Measurements from ENCODE around the gene CFP. TPM values are rescaled to one million over a fixed set of nuclear protein-coding genes. Genes with fewer than 3 reads are reported as not detected.

Gene CFP
- total RNA-seq, 1 donor from 2014 or later = 0.82 TPM

GRCh38 chrX:47643926-47644325 lies 14.2 kb upstream of the CFP start:
- no peak for FAIRE-seq

GRCh38 chrX:47638816-47639215 lies 9.1 kb upstream of the CFP start:
- no peak for FAIRE-seq
- no peak for DNase-seq (ENCODE audit: low spot score in 2 of 2)

More at GRCh38 chrX:47643926-47644325, 14.2 kb upstream of the CFP start:
- DNase-seq (ENCODE audit: low spot score in 2 of 2) = no peak

GRCh38 chrX:47637546-47638195 lies 7.9 kb upstream of the CFP start:
- DNase-seq (ENCODE audit: low spot score in 2 of 2) (peak in 1 of 2 donors; percentile 50), FAIRE-seq (no peak)

GRCh38 chrX:47634871-47635575 lies 5.3 kb upstream of the CFP start:
- DNase-seq (ENCODE audit: low spot score in 2 of 2) = no peak
- no peak for FAIRE-seq

GRCh38 chrX:47633689-47634590 lies 4.2 kb upstream of the CFP start:
- DNase-seq (ENCODE audit: low spot score in 2 of 2) (no peak), FAIRE-seq (no peak)

- no peak for DNase-seq (ENCODE audit: low spot score in 2 of 2)
- FAIRE-seq = no peak
These were observed 2.9 kb upstream of the CFP start for GRCh38 chrX:47632666-47633065.

- FAIRE-seq = no peak
- DNase-seq (ENCODE audit: low spot score in 2 of 2) = no peak
These were observed 1.9 kb upstream of the CFP start for GRCh38 chrX:47631676-47632075.

GRCh38 chrX:47628982-47629381 lies 748 bp downstream of the CFP start:
- no peak for DNase-seq (ENCODE audit: low spot score in 2 of 2)
- FAIRE-seq = no peak

GRCh38 chrX:47625365-47625764 lies 4.4 kb downstream of the CFP start:
- no peak for FAIRE-seq

GRCh38 chrX:47623540-47624027 lies 6.1 kb downstream of the CFP start:
- DNase-seq (ENCODE audit: low spot score in 2 of 2) = peak in 1 of 2 donors; percentile 58
- FAIRE-seq = no peak

More at GRCh38 chrX:47625365-47625764, 4.4 kb downstream of the CFP start:
- DNase-seq (ENCODE audit: low spot score in 2 of 2) = no peak

GRCh38 chrX:47621851-47622250 lies 7.9 kb downstream of the CFP start:
- DNase-seq (ENCODE audit: low spot score in 2 of 2) (no peak), FAIRE-seq (no peak)

- FAIRE-seq = no peak
- DNase-seq (ENCODE audit: low spot score in 2 of 2) = no peak
These were observed 9.4 kb downstream of the CFP start for GRCh38 chrX:47620303-47620685.

- peak; percentile 93 to 94 for DNase-seq (ENCODE audit: low spot score in 2 of 2)
- no peak for FAIRE-seq
These were observed 10.0 kb downstream of the CFP start, which contains the start of gene SYN1 for GRCh38 chrX:47619486-47620302. TSS of gene SYN1 (minus strand) at chrX:47619857. CDS start at chrX:47619728, 129 bp downstream.

GRCh38 chrX:47618923-47619485 lies 10.7 kb downstream of the CFP start:
- no peak for DNase-seq (ENCODE audit: low spot score in 2 of 2)
- FAIRE-seq = no peak

- DNase-seq (ENCODE audit: low spot score in 2 of 2) (no peak), FAIRE-seq (no peak)
These were observed 15.1 kb downstream of the CFP start for GRCh38 chrX:47614618-47615017.

GRCh38 chrX:47613082-47613481 lies 16.6 kb downstream of the CFP start:
- FAIRE-seq = no peak
- DNase-seq (ENCODE audit: low spot score in 2 of 2) = no peak

GRCh38 chrX:47612418-47612817 lies 17.3 kb downstream of the CFP start:
- no peak for DNase-seq (ENCODE audit: low spot score in 2 of 2)
- FAIRE-seq = no peak

- FAIRE-seq (no peak), DNase-seq (ENCODE audit: low spot score in 2 of 2) (no peak)
These were observed 17.8 kb downstream of the CFP start for GRCh38 chrX:47611926-47612325.

- FAIRE-seq (no peak), DNase-seq (ENCODE audit: low spot score in 2 of 2) (no peak)
These were observed 18.2 kb downstream of the CFP start for GRCh38 chrX:47611489-47611888.

GRCh38 chrX:47610511-47610910 lies 19.2 kb downstream of the CFP start:
- DNase-seq (ENCODE audit: low spot score in 2 of 2) (no peak), FAIRE-seq (no peak)

All from frontal cortex (tissue), 4 donors.